WTC11 (cell line): Measurements from ENCODE around the gene SIX4. TPM values are rescaled to one million over a fixed set of nuclear protein-coding genes. Genes with fewer than 3 reads are reported as not detected.

ENCODE experiments used
- ATAC-seq: fragments of 200-7000 bp; cut with Tn5 transposase; 2 replicates; pipeline ENCODE4 v1.10.0; 2021; ENCODE audit warnings: mild to moderate bottlenecking, moderate library complexity
- CTCF ChIA-PET: fragments of 300-600 bp; sonication (Branson Sonifier 250); formaldehyde crosslinking; loops from one replicate; lab custom pipeline; 2021; ENCODE audit warnings: antibody characterized with exemption; lab: Charles Lee
- POLR2A ChIA-PET: fragments of 350-600 bp; sonication (Branson Sonifier 250); formaldehyde crosslinking; loops from one replicate; lab custom pipeline; 2021; ENCODE audit warnings: antibody characterized with exemption; lab: Charles Lee
- DNase-seq: peaks from one replicate; pipeline ENCODE4 v3.0.0; 2021; ENCODE audit warnings: low spot score
- H3K27ac Mint-ChIP-seq: 2 replicates; pipeline ENCODE4 v1.8.0; 2021; ENCODE audit warnings: mixed read lengths
- H3K27me3 Mint-ChIP-seq: 2 replicates; pipeline ENCODE4 v1.8.0; 2021; ENCODE audit warnings: low read depth, mild to moderate bottlenecking, moderate library complexity, mixed read lengths
- H3K36me3 Mint-ChIP-seq: 2 replicates; pipeline ENCODE4 v1.8.0; 2021; ENCODE audit warnings: mixed read lengths
- H3K4me1 Mint-ChIP-seq: 2 replicates; pipeline ENCODE4 v1.8.0; 2022; ENCODE audit warnings: mixed read lengths
- H3K4me3 Mint-ChIP-seq: 2 replicates; pipeline ENCODE4 v1.8.0; 2021; ENCODE audit warnings: mild to moderate bottlenecking, moderate library complexity, mixed read lengths
- H3K9me3 Mint-ChIP-seq: 2 replicates; pipeline ENCODE4 v1.8.0; 2021; ENCODE audit warnings: mixed read lengths
- AR ChIP-seq: fragments of 250-450 bp; sonication (Bioruptor Pico); IDR thresholded peaks from 2 replicates; pipeline ENCODE4 v1.9.0; 2021; ENCODE audit warnings: mild to moderate bottlenecking
- CBFB ChIP-seq: sonication (generic); formaldehyde crosslinking; IDR thresholded peaks from 2 replicates; pipeline ENCODE4 v1.8.1; 2022; ENCODE audit warnings: mild to moderate bottlenecking, low read depth, missing genetic modification reagents
- ELF4 ChIP-seq: sonication (generic); formaldehyde crosslinking; IDR thresholded peaks from 2 replicates; pipeline ENCODE4 v1.8.1; 2022; ENCODE audit warnings: low read depth, mild to moderate bottlenecking, moderate library complexity, missing genetic modification reagents
- EMX1 ChIP-seq: fragments of 250-450 bp; sonication (Bioruptor Pico); IDR thresholded peaks from 2 replicates; pipeline ENCODE4 v1.8.0; 2021; ENCODE audit warnings: mild to moderate bottlenecking
- FOXJ3 ChIP-seq: sonication (generic); formaldehyde crosslinking; IDR thresholded peaks from 2 replicates; pipeline ENCODE4 v1.9.0; 2021; ENCODE audit warnings: missing genetic modification reagents, mild to moderate bottlenecking, borderline replicate concordance
- GRHL2 ChIP-seq: fragments of 250-450 bp; sonication (Bioruptor Pico); IDR thresholded peaks from 2 replicates; pipeline ENCODE4 v1.8.0; 2022; ENCODE audit warnings: mild to moderate bottlenecking, moderate library complexity; ENCODE audit not compliant: insufficient replicate concordance, severe bottlenecking
- HMGA2 ChIP-seq: fragments of 250-450 bp; sonication (Bioruptor Pico); IDR thresholded peaks from 2 replicates; pipeline ENCODE4 v1.4.0; 2021; ENCODE audit warnings: mild to moderate bottlenecking, moderate library complexity
- IRF2 ChIP-seq: sonication (generic); formaldehyde crosslinking; IDR thresholded peaks from 2 replicates; pipeline ENCODE4 v1.8.0; 2022; ENCODE audit warnings: low read depth, missing genetic modification reagents, borderline replicate concordance
- JAZF1 ChIP-seq: fragments of 250-450 bp; sonication (Bioruptor Pico); IDR thresholded peaks from 2 replicates; pipeline ENCODE4 v1.9.0; 2021; ENCODE audit warnings: moderate library complexity, mild to moderate bottlenecking, inconsistent platforms
- KAT7 ChIP-seq: sonication (generic); formaldehyde crosslinking; IDR thresholded peaks from 2 replicates; pipeline ENCODE4 v1.8.1; 2023; ENCODE audit warnings: missing genetic modification reagents, mild to moderate bottlenecking, borderline replicate concordance
- MLX ChIP-seq: sonication (generic); formaldehyde crosslinking; IDR thresholded peaks from 2 replicates; pipeline ENCODE4 v1.8.1; 2023; ENCODE audit warnings: mild to moderate bottlenecking, missing genetic modification reagents, moderate library complexity
- MYBL2 ChIP-seq: sonication (generic); formaldehyde crosslinking; IDR thresholded peaks from 2 replicates; pipeline ENCODE4 v1.8.1; 2023; ENCODE audit warnings: mild to moderate bottlenecking, moderate library complexity, missing genetic modification reagents
- NFYB ChIP-seq: sonication (generic); formaldehyde crosslinking; conservative IDR thresholded peaks from 2 replicates; pipeline ENCODE4 v1.8.0; 2022; ENCODE audit warnings: low read depth, missing genetic modification reagents
- OVOL2 ChIP-seq: fragments of 250-450 bp; sonication (Bioruptor Pico); IDR thresholded peaks from 2 replicates; pipeline ENCODE4 v1.9.0; 2021; ENCODE audit warnings: mild to moderate bottlenecking, borderline replicate concordance
- RORB ChIP-seq: fragments of 250-450 bp; sonication (Bioruptor Pico); IDR thresholded peaks from 2 replicates; pipeline ENCODE4 v1.9.0; 2021; ENCODE audit warnings: mild to moderate bottlenecking
- TEAD1 ChIP-seq: sonication (generic); formaldehyde crosslinking; IDR thresholded peaks from 2 replicates; pipeline ENCODE4 v1.8.0; 2022; ENCODE audit warnings: mild to moderate bottlenecking, missing genetic modification reagents
- ZBTB43 ChIP-seq: sonication (generic); formaldehyde crosslinking; IDR thresholded peaks from 2 replicates; pipeline ENCODE4 v1.8.1; 2023; ENCODE audit warnings: mild to moderate bottlenecking, missing genetic modification reagents
- ZNF317 ChIP-seq: sonication (generic); formaldehyde crosslinking; IDR thresholded peaks from 2 replicates; pipeline ENCODE4 v1.8.1; 2023; ENCODE audit warnings: low read depth, mild to moderate bottlenecking, moderate library complexity, missing genetic modification reagents, borderline replicate concordance
- ZNF423 ChIP-seq: fragments of 250-450 bp; sonication (Bioruptor Pico); IDR thresholded peaks from 2 replicates; pipeline ENCODE4 v2.1.2; 2022; ENCODE audit warnings: mild to moderate bottlenecking, moderate library complexity
- ZNF532 ChIP-seq: fragments of 250-450 bp; sonication (Bioruptor Pico); IDR thresholded peaks from 2 replicates; pipeline ENCODE4 v1.9.0; 2021; ENCODE audit warnings: mild to moderate bottlenecking, borderline replicate concordance
- ZNF671 ChIP-seq: fragments of 250-450 bp; sonication (Bioruptor Pico); IDR thresholded peaks from 2 replicates; pipeline ENCODE4 v1.8.0; 2021; ENCODE audit warnings: mild to moderate bottlenecking
- total RNA-seq: library from RNA; stranded (reverse); gene quantifications from 3 replicates; pipeline ENCODE4 v1.2.3, GENCODE V29; 2021
- TF ChIP-seq, protein P1 (sequence below): sonication (generic); formaldehyde crosslinking; IDR thresholded peaks from 2 replicates; pipeline ENCODE4 v1.8.1; 2022; ENCODE audit warnings: low read depth, missing genetic modification reagents, borderline replicate concordance
- TF ChIP-seq, protein P2 (sequence below): sonication (generic); formaldehyde crosslinking; IDR thresholded peaks from 2 replicates; pipeline ENCODE4 v1.8.0; 2022; ENCODE audit warnings: mild to moderate bottlenecking, missing genetic modification reagents
- TF ChIP-seq, protein P3 (sequence below): sonication (generic); formaldehyde crosslinking; conservative IDR thresholded peaks from 2 replicates; pipeline ENCODE4 v1.8.1; 2022; ENCODE audit warnings: mild to moderate bottlenecking, missing genetic modification reagents

The SIX4 gene
- total RNA-seq, 1 experiment from 2014 or later: 41.8 TPM

DNA sequence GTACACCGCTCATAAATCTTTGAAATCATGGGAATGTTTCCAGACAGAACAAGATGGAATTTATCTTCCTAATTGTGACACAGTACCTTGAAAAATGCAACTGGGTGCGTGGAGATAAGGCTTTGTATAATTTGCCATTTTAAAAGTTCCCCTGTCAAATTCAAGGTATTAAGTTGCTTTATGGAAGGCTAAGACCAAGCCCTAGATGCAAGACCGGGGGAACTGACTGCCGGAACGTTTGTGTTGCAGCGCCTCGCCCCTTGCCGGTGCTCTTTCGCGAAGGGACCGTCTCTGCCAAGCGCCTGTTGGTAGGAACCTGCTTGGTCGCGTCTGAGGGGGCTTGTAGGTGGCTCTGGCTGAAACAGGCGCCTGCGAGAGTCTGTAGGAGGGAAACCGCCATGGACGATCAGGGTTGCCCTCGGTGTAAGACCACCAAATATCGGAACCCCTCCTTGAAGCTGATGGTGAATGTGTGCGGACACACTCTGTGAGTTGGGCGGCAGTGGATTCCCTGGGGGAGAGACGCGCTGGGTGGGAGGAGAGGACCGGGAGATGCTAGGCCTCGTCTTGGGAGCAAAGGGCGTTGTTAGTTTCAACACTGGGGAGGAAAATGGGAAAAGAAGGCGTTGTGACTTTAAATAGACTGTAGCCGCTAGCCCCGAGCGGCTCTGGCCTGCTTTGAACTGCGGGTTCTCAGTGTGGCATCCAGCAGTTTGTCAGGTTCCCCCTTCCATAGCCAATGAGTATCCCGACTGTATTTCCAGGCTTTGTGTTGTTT lies 10.5 kb upstream of the SIX4 start, which contains the start of gene MNAT1:
TSS of gene MNAT1 (plus strand) at position 297 of the 778 bp plus-strand sequence. CDS start at position 399, 102 bp downstream.
- POLR2A ChIA-PET: no interaction called here
- TF ChIP-seq ZNF532 (CRISPR knock-in tag): no peak
- no peak for TF ChIP-seq MLX (CRISPR knock-in tag)
- TF ChIP-seq JAZF1 (CRISPR knock-in tag): no peak
- no peak for TF ChIP-seq GRHL2 (CRISPR knock-in tag)
- TF ChIP-seq FOXJ3: no peak
- no peak for TF ChIP-seq NFYB (CRISPR knock-in tag)
- no peak for TF ChIP-seq ELF4
- TF ChIP-seq MYBL2 (CRISPR knock-in tag): no peak
- TF ChIP-seq ZNF317: no peak
- no peak for TF ChIP-seq OVOL2 (CRISPR knock-in tag)
- no peak for TF ChIP-seq AR (CRISPR knock-in tag)
- 0 out of 2 replicates have a peak, but pooled peaks have one; percentile 90 for TF ChIP-seq KAT7 (CRISPR knock-in tag)
- 0 out of 2 replicates have a peak, but pooled peaks have one; percentile 78 for TF ChIP-seq CBFB (CRISPR knock-in tag)
- TF ChIP-seq TEAD1 (CRISPR knock-in tag): 0 out of 2 replicates have a peak, but pooled peaks have one; percentile 70
- no peak for TF ChIP-seq ZNF671
- TF ChIP-seq, protein P1, sequence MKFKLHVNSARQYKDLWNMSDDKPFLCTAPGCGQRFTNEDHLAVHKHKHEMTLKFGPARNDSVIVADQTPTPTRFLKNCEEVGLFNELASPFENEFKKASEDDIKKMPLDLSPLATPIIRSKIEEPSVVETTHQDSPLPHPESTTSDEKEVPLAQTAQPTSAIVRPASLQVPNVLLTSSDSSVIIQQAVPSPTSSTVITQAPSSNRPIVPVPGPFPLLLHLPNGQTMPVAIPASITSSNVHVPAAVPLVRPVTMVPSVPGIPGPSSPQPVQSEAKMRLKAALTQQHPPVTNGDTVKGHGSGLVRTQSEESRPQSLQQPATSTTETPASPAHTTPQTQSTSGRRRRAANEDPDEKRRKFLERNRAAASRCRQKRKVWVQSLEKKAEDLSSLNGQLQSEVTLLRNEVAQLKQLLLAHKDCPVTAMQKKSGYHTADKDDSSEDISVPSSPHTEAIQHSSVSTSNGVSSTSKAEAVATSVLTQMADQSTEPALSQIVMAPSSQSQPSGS (CRISPR knock-in tag): no peak
- TF ChIP-seq RORB (CRISPR knock-in tag): no peak
- peak; percentile 54; the same call in 1 of the 2 replicates for TF ChIP-seq ZBTB43 (CRISPR knock-in tag)
- TF ChIP-seq, protein P2, sequence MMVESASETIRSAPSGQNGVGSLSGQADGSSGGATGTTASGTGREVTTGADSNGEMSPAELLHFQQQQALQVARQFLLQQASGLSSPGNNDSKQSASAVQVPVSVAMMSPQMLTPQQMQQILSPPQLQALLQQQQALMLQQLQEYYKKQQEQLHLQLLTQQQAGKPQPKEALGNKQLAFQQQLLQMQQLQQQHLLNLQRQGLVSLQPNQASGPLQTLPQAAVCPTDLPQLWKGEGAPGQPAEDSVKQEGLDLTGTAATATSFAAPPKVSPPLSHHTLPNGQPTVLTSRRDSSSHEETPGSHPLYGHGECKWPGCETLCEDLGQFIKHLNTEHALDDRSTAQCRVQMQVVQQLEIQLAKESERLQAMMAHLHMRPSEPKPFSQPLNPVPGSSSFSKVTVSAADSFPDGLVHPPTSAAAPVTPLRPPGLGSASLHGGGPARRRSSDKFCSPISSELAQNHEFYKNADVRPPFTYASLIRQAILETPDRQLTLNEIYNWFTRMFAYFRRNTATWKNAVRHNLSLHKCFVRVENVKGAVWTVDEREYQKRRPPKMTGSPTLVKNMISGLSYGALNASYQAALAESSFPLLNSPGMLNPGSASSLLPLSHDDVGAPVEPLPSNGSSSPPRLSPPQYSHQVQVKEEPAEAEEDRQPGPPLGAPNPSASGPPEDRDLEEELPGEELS (CRISPR knock-in tag): peak; percentile 87
- TF ChIP-seq, protein P3, sequence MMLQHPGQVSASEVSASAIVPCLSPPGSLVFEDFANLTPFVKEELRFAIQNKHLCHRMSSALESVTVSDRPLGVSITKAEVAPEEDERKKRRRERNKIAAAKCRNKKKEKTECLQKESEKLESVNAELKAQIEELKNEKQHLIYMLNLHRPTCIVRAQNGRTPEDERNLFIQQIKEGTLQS (CRISPR knock-in tag): no peak
- no peak for TF ChIP-seq IRF2 (CRISPR knock-in tag)
- no peak for TF ChIP-seq HMGA2 (CRISPR knock-in tag)
- TF ChIP-seq EMX1 (CRISPR knock-in tag): no peak
- no peak for TF ChIP-seq ZNF423 (CRISPR knock-in tag)

More for the DNA sequence above, 10.5 kb upstream of the SIX4 start, which contains the start of gene MNAT1:
- ATAC-seq (peak; percentile 99), DNase-seq (peak; percentile 81)
- Mint-ChIP-seq H3K36me3 (no peaks in the 10 kb centered on the region), H3K27ac (peak within 1 kb of the TSS; percentile 98), H3K4me3 (peak within 1 kb of the TSS; percentile 97), H3K4me1 (peaks cover 15% of the 10 kb centered on the region), H3K27me3 (peaks cover 3% of the 10 kb centered on the region; the same call in 1 of the 2 replicates), H3K9me3 (peaks cover 5% of the 10 kb centered on the region)
- CTCF ChIA-PET: no interaction called here
